Trophoblast cell (in vitro differentiated cells and primary cell): ENCODE measurements around the gene TSEN34.
"Not testable (repeated sequence)": the region's sequence is repeated elsewhere in the genome, so short reads cannot be mapped to it uniquely, and the experiment has no call there.

ENCODE experiments used
- DNase-seq, 2 donors: peaks; one replicate each; pipeline ENCODE4 v3.0.0-alpha.2; 2016
- H2AFZ ChIP-seq: 2 replicates; pipeline ENCODE4 v1.6.1; 2013; ENCODE audit warnings: low read length, moderate library complexity, mild to moderate bottlenecking; ENCODE audit not compliant: insufficient read depth, poor library complexity
- H2AK5ac ChIP-seq: 2 replicates; pipeline ENCODE4 v1.6.1; 2013; ENCODE audit warnings: mild to moderate bottlenecking, low read length
- H2BK120ac ChIP-seq: 2 replicates; pipeline ENCODE4 v1.6.1; 2013; ENCODE audit warnings: low read length, mild to moderate bottlenecking, moderate library complexity; ENCODE audit not compliant: insufficient read depth, poor library complexity
- H2BK12ac ChIP-seq: 2 replicates; pipeline ENCODE4 v1.6.1; 2013; ENCODE audit warnings: mild to moderate bottlenecking, low read length, moderate library complexity
- H2BK5ac ChIP-seq: 2 replicates; pipeline ENCODE4 v1.6.1; 2013; ENCODE audit warnings: low read length, low read depth, moderate library complexity, mild to moderate bottlenecking; ENCODE audit not compliant: poor library complexity
- H3K14ac ChIP-seq: 2 replicates; pipeline ENCODE4 v1.6.1; 2013; ENCODE audit warnings: mild to moderate bottlenecking, low read length
- H3K18ac ChIP-seq: 2 replicates; pipeline ENCODE4 v1.6.1; 2013; ENCODE audit warnings: mild to moderate bottlenecking, low read length
- H3K23ac ChIP-seq: 2 replicates; pipeline ENCODE4 v1.6.1; 2013; ENCODE audit warnings: low read length
- H3K27ac ChIP-seq: 2 replicates; pipeline ENCODE4 v1.5.1; 2013; ENCODE audit warnings: low read depth, mild to moderate bottlenecking, inconsistent platforms, low read length, moderate library complexity
- H3K27me3 ChIP-seq: 2 replicates; pipeline ENCODE4 v1.6.1; 2013; ENCODE audit warnings: inconsistent platforms, mild to moderate bottlenecking, low read length, moderate library complexity; ENCODE audit not compliant: insufficient read depth
- H3K36me3 ChIP-seq, 2 experiments: 1 replicate in 1 of 2; 2 replicates in 1 of 2; pipeline ENCODE4 v1.6.1; 2013; ENCODE audit warnings: low read length in 2 of 2, mild to moderate bottlenecking in 2 of 2, moderate library complexity in 1 of 2; ENCODE audit not compliant: insufficient read depth in 2 of 2, control insufficient read depth in 1 of 2
- H3K4ac ChIP-seq: 2 replicates; pipeline ENCODE4 v1.6.1; 2013; ENCODE audit warnings: low read depth, mild to moderate bottlenecking, low read length, moderate library complexity
- H3K4me1 ChIP-seq, 2 experiments: 1 replicate in 1 of 2; 2 replicates in 1 of 2; pipeline ENCODE4 v1.6.1; 2013; ENCODE audit warnings: low read length in 2 of 2, mild to moderate bottlenecking in 2 of 2, moderate library complexity in 1 of 2; ENCODE audit not compliant: insufficient read depth in 2 of 2, control insufficient read depth in 1 of 2
- H3K4me2 ChIP-seq: 2 replicates; pipeline ENCODE4 v1.6.1; 2013; ENCODE audit warnings: inconsistent platforms, mild to moderate bottlenecking, low read length, moderate library complexity
- H3K4me3 ChIP-seq: 2 replicates; pipeline ENCODE4 v1.5.1; 2013; ENCODE audit warnings: mild to moderate bottlenecking, low read depth, low read length, inconsistent platforms
- H3K79me1 ChIP-seq: one replicate; pipeline ENCODE4 v1.6.1; 2013; ENCODE audit warnings: low read length
- H3K79me2 ChIP-seq: 2 replicates; pipeline ENCODE4 v1.6.1; 2013; ENCODE audit warnings: low read length, mild to moderate bottlenecking; ENCODE audit not compliant: control insufficient read depth, insufficient read depth, poor library complexity
- H3K9ac ChIP-seq: 2 replicates; pipeline ENCODE4 v1.6.1; 2013; ENCODE audit warnings: mild to moderate bottlenecking, low read length
- H3K9me3 ChIP-seq: 2 replicates; pipeline ENCODE4 v1.6.1; 2013; ENCODE audit warnings: low read depth, mild to moderate bottlenecking, control low read depth, inconsistent platforms, low read length; ENCODE audit not compliant: insufficient read depth
- H4K12ac ChIP-seq: 2 replicates; pipeline ENCODE4 v1.6.1; 2013; ENCODE audit warnings: low read depth, mild to moderate bottlenecking, low read length, moderate library complexity
- H4K8ac ChIP-seq: 2 replicates; pipeline ENCODE4 v1.6.1; 2013; ENCODE audit warnings: low read depth, mild to moderate bottlenecking, low read length, moderate library complexity
- H4K91ac ChIP-seq: one replicate; pipeline ENCODE4 v1.6.1; 2013; ENCODE audit warnings: low read depth, mild to moderate bottlenecking, low read length, moderate library complexity
- WGBS: extraction: QIAGEN DNeasy Blood & Tissue Kit; methylation state at CpG from one replicate; pipeline ENCODE4 v1.1.7; 2013; ENCODE audit warnings: missing lambda C conversion rate; ENCODE audit not compliant: insufficient read length, insufficient coverage; ENCODE audit errors: extremely low coverage; 5-methylcytosine and 5-hydroxymethylcytosine counted together

The TSEN34 gene

DNA sequence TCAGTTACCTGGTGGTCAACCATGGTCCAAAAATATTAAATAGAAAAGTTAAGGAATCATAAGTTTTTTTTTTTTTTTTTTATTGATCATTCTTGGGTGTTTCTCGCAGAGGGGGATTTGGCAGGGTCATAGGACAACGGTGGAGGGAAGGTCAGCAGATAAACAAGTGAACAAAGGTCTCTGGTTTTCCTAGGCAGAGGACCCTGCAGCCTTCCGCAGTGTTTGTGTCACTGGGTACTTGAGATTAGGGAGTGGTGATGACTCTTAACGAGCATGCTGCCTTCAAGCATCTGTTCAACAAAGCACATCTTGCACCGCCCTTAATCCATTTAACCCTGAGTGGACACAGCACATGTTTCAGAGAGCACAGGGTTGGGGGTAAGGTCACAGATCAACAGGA is 23.1 kb downstream of the TSEN34 start:
- H3K18ac ChIP-seq, H3K9ac ChIP-seq, H3K27me3 ChIP-seq, H3K79me1 ChIP-seq, H2AK5ac ChIP-seq, H2BK120ac ChIP-seq, H2BK12ac ChIP-seq, H2BK5ac ChIP-seq, H3K4me3 ChIP-seq, H3K79me2 ChIP-seq, H4K12ac ChIP-seq, H3K4ac ChIP-seq, H3K14ac ChIP-seq, H4K91ac ChIP-seq, H3K4me2 ChIP-seq, H3K23ac ChIP-seq, DNase-seq, H3K9me3 ChIP-seq, H3K27ac ChIP-seq, H2AFZ ChIP-seq, H4K8ac ChIP-seq: not testable (repeated sequence)
- Histone ChIP-seq H3K36me3 (peaks cover 5 to 20% of the 10 kb centered on the region in 2 experiments), H3K4me1 (peaks cover 14 to 16% of the 10 kb centered on the region in 2 experiments)
- WGBS: no CpG with 5 or more reads among the region's 5 CpGs

DNA sequence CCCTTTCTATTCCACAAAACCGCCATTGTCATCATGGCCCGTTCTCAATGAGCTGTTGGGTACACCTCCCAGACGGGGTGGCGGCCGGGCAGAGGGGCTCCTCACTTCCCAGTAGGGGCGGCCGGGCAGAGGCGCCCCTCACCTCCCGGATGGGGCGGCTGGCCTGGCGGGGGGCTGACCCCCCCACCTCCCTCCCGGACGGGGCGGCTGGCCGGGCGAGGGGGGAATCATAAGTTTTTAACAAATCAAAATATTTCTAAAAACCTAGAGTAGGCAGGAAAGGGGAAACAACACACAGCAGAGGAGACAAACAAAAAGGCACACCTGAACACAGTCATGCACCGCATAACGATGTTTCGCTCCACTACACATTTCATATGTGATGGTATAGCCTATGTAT is 23.6 kb downstream of the TSEN34 start:
- H3K18ac ChIP-seq, H3K4me3 ChIP-seq, H2AFZ ChIP-seq, H3K23ac ChIP-seq, H3K27ac ChIP-seq, H3K79me2 ChIP-seq, H2BK120ac ChIP-seq, H2AK5ac ChIP-seq, DNase-seq, H3K4me2 ChIP-seq, H3K27me3 ChIP-seq, H2BK12ac ChIP-seq, H4K8ac ChIP-seq, H3K9me3 ChIP-seq, H4K91ac ChIP-seq, H3K4ac ChIP-seq, H3K14ac ChIP-seq, H4K12ac ChIP-seq, H2BK5ac ChIP-seq, H3K9ac ChIP-seq, H3K79me1 ChIP-seq: not testable (repeated sequence)
- Histone ChIP-seq H3K4me1 (peaks cover 11 to 13% of the 10 kb centered on the region in 2 experiments), H3K36me3 (peaks cover 8 to 19% of the 10 kb centered on the region in 2 experiments)
- WGBS: no CpG with 5 or more reads among the region's 19 CpGs

DNA sequence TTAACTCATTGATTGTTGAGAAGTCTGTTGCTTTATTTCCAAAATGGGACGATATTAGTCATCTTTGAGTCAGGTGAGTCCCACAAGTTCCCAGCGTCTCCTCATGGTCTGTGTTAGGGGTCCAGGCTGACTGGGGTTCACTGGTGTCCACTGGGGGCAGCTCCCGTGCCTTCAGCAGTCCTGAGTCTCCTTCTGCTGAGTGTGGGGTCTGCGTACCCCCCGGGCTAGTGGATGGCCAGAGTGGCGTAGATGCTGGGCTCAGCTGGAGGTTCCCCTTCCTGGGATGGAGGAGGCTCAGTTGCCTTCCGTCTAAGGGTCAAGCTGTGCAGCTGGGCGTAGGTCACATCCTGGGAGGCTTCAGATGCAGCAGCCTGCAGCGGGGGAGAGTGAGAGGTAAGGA is 25.8 kb downstream of the TSEN34 start:
- no peak overlapping the region for H3K4ac ChIP-seq
- H3K79me2 ChIP-seq: no peaks in the 10 kb centered on the region
- H3K36me3 ChIP-seq: peaks cover 6 to 7% of the 10 kb centered on the region in 2 experiments
- H2AK5ac ChIP-seq: no peak overlapping the region
- H3K27ac ChIP-seq: peak overlapping the region; percentile 13
- no peak overlapping the region for H4K91ac ChIP-seq
- no CpG with 5 or more reads among the region's 9 CpGs for WGBS
- H2BK5ac ChIP-seq: peak overlapping the region; percentile 19
- no peak overlapping the region for H3K4me3 ChIP-seq
- peaks cover 11% of the 10 kb centered on the region in 2 experiments for H3K4me1 ChIP-seq
- no peaks in the 10 kb centered on the region for H3K27me3 ChIP-seq
- H4K12ac ChIP-seq: no peak overlapping the region
- no peak overlapping the region for H2BK120ac ChIP-seq
- H3K23ac ChIP-seq: no peak overlapping the region
- H3K9ac ChIP-seq: no peak overlapping the region
- no peak overlapping the region for H4K8ac ChIP-seq
- DNase-seq: no peak
- no peak overlapping the region for H3K4me2 ChIP-seq
- no peak overlapping the region for H3K18ac ChIP-seq
- no peak overlapping the region for H2BK12ac ChIP-seq
- no peaks in the 10 kb centered on the region for H3K9me3 ChIP-seq
- H3K14ac ChIP-seq: no peak overlapping the region
- no peaks in the 10 kb centered on the region for H3K79me1 ChIP-seq
- H2AFZ ChIP-seq: no peak overlapping the region

DNA sequence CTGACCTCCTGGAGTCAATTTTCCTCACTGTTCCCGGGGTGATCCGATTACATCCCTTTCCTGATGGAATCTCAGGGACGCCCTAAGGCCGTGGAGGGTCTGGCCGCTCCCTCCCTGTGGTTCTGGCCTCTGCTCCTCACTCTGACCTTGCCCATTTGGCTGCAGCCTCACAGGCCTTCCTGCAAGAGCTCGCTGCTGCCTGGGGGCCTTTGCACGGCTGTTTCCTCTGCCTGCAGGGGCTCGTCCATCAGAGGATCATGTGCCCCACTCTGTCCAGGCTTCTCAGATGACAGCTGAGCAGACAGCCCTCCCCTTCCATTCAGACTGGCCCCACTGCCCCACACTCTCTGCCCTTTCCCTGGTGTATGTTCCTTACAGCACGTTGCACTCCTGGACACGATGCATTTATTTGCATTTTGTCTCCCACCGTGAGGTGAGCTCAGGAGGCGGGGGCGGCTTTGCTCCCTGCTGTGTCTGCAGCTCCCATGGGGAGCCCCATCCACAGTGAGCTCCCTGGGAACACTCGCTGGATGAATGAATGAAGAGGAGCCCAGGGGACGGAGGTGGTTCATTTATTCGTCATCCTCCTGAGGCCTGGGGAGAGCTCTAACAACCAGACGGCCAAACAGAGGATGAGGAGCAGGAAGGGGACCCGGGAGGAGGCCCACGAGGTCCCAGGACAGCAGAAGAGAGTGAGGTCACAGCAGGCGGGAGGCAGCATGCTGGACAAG is 26.6 kb downstream of the TSEN34 start:
- not testable (repeated sequence) for H2AK5ac ChIP-seq, H3K23ac ChIP-seq, H3K18ac ChIP-seq, H3K4ac ChIP-seq, H3K14ac ChIP-seq, H3K4me2 ChIP-seq, H2BK120ac ChIP-seq, H3K79me1 ChIP-seq, H3K79me2 ChIP-seq, H2BK5ac ChIP-seq, H4K91ac ChIP-seq, H4K12ac ChIP-seq, H3K27ac ChIP-seq, DNase-seq, H3K27me3 ChIP-seq, H4K8ac ChIP-seq, H3K36me3 ChIP-seq, H3K4me3 ChIP-seq, H3K9me3 ChIP-seq, H2BK12ac ChIP-seq, H2AFZ ChIP-seq
- H3K9ac ChIP-seq: peak overlapping the region; percentile 4
- peaks cover 11% of the 10 kb centered on the region in 2 experiments for H3K4me1 ChIP-seq
- WGBS: no CpG with 5 or more reads among the region's 20 CpGs
